ENCODE data around the gene SVEP1.
"Not testable (repeated sequence)": the region's sequence is repeated elsewhere in the genome, so short reads cannot be mapped to it uniquely, and the experiment has no call there.

The SVEP1 gene

DNA sequence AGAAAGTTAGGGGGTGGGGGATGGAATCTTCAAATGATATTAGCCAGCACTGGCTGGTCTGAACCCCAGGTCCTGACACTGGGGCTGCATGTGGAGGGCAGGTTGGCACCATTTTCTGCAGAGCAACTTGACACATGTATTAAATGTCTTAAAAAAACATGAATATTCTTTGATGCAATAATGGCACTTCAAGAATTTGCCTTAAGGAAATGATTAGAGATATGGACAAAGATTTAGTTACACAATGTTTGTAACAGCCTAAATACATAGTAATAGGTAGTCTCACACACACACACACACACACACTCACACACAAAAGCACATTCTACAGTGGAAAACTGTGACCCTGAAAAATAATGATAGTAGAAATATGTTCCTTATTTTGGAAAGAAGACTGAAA, 3.6 kb downstream of the SVEP1 start:
- no peak for FAIRE-seq

DNA sequence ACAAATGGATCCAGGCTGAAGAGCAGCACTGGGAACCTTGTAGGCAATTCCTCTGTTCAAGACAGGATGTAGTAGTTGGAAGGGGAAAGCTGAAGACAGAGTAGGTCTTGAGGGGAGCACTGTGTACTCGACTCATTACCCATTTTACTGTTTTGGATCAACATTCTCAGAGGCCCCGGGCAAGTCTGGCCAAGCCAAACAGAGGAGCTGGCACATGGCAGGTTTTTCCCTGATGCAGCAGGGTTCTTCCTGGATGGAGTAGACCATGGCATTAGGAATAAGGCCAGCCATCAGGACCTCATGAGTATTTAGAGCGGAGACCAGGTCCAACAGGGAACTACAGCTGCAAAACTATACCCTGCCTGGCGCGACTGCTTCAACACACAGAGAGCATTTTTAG, 4.4 kb downstream of the SVEP1 start:
- no peak for FAIRE-seq

DNA sequence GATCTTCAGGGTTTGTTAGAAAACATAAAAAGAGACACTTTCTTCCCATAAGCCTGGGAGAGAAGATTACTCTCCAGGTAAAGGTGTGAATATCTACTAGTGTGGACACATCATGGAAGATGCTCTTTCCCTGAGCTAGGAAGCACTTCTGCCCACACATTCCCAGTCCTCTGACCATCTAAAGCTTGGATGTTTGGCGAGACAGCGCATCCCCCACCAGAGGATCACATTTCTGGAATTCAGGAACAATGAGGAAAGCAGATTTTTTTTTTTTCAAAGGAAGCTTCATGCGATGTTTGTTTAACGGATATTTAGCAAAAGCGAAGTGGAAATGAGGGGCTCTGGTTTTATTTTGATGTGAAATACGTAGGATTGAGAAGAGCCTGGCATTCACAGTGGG, 6.2 kb downstream of the SVEP1 start:
- no peak for FAIRE-seq

DNA sequence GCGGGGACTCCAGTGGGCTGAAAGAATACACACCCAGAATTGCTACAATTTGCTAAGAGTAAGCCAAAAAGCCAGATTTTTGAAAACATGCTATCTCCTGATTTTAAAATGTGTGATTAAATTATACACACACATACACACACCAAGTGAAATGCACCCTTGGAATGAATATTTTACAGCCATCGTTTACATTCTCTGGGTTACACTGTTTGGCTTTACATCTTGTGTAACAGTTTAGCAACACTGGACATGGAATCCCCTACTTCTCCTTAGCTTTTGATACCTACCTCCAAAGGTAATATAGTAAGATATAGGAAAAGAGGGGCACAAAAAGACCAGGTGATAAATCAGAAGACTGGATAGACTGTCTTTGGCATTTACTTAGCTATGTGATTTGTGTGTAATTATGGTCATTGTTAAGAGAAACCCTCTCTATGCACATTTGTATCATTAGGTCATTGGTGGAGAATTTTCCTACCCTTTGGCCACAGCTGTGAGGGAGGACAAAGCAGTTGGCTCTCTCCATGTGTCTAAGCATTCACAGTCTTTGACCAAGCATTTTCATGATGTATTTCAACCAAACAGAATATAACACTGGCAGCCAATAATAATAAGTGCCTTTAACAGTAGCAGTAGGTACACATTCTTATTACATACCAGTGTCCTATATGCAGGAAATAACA, 7.6 kb downstream of the SVEP1 start:
- FAIRE-seq = no peak

GRCh38 chr9:110566156-110566555, 13.4 kb downstream of the SVEP1 start:
- no peak for FAIRE-seq

DNA sequence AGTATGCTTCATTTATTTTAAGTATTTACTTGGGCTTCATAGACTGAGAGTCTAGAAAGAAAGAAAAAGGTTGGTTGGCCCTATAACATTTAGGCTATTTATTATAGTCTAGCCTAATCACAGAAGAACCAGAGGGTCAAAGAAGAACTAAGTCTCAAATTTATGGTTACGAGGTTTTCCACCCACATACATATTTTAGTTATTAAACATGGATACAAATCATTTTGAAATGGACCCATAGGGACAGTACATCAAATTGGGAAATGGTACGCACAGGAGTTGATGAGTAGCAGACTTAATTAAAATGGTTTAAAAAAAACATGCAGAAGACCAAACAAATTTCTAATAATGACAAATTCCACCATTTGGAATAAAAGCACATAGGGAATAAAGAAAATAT, 17.7 kb downstream of the SVEP1 start:
- no peak for FAIRE-seq

DNA sequence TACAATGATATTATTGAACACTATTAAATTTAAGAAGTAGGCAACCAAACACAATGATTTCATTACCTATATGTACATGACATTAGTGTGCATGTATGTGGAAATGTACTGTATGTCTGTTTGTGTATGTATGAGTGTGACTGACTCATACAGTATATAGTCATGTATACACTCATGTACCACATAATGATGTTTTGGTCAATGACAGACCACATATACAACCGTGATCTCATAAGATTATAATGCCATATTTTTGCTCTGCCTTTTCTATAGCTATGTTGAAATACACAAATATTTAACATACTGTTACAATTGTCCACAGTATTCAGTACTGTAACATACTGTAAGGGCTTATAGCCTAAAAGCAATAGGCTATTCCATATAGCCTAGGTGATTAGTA, 19.7 kb downstream of the SVEP1 start:
- FAIRE-seq = no peak

- peak; percentile 45 for FAIRE-seq
Measured at GRCh38 chr9:110555551-110556331, 23.8 kb downstream of the SVEP1 start.

DNA sequence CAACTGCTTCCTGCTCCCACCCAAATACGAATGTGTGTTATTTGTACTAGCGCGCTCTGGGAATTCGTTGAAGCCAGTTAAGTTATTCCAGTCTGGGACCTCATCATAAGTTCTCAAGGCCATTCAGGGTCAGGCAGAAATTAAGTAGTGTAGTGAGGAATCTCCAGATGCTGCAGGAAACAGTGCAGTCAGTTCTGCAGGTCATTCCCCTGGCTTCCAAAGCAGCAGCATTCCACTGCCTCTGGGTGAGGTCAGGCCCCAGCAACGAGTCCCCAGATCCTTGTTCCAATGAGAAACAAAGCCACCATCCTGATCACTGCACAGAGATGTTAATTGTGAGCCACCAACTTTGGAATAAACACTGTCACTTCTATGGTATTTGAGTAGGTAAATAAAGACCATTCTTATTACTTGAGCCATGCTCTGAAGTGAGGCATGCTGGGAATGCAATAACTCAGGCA, 33.1 kb downstream of the SVEP1 start:
- FAIRE-seq = peak; percentile 29

GRCh38 chr9:110545705-110546104, 33.8 kb downstream of the SVEP1 start:
- no peak for FAIRE-seq

GRCh38 chr9:110543631-110544051, 35.9 kb downstream of the SVEP1 start:
- no peak for FAIRE-seq

- no peak for FAIRE-seq
Measured at GRCh38 chr9:110541950-110542349, 37.6 kb downstream of the SVEP1 start.

GRCh38 chr9:110538647-110539041, 40.9 kb downstream of the SVEP1 start:
- no peak for FAIRE-seq

GRCh38 chr9:110537841-110538646, 41.5 kb downstream of the SVEP1 start:
- no peak for FAIRE-seq

- FAIRE-seq = no peak
Measured at GRCh38 chr9:110536822-110537221, 42.7 kb downstream of the SVEP1 start.

- FAIRE-seq = not testable (repeated sequence)
Measured at GRCh38 chr9:110534162-110534561, 45.4 kb downstream of the SVEP1 start.

- FAIRE-seq = no peak
Measured at GRCh38 chr9:110532908-110533665, 46.5 kb downstream of the SVEP1 start.

- peak; percentile 71 for FAIRE-seq
Measured at GRCh38 chr9:110531776-110532175, 47.8 kb downstream of the SVEP1 start.

DNA sequence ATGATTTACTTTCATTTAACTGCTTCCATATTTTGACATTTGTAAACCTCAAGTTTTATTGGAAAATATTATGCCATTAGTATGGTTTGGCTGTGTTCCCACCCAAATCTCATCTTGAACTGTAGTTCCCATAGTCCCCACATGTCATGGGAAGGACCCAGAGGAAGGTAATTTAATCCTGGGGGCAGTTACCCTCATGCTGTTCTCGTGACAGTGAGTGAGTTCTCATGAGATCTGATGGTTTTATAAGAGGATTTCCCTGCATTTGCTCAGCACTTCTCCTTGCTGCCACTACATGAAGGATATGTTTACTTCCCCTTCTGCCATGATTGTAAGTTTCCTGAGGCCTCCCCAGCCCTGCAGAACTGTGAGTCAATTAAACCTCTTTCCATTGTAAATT, 48.3 kb downstream of the SVEP1 start:
- not testable (repeated sequence) for FAIRE-seq

DNA sequence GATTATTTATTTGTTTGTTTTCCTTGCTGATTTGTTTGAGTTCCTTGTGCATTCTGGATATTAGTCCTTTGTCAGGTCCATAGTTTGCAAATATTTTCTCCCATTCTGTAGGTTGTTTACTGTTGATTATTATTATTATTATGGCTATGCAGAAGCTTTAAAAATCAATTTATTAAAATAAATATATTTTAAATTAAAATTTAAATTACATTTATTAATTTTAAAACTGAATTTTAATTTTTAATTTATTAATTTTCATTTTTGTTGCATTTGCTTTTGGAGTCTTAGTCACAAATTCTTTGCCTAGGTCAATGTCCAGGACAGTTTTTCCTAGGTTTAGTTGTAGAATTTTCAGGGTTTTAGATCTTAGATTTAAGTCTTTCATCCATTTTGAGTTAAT, 50.9 kb downstream of the SVEP1 start:
- no peak for FAIRE-seq

- no peak for FAIRE-seq
Measured at GRCh38 chr9:110526426-110526825, 53.1 kb downstream of the SVEP1 start.

DNA sequence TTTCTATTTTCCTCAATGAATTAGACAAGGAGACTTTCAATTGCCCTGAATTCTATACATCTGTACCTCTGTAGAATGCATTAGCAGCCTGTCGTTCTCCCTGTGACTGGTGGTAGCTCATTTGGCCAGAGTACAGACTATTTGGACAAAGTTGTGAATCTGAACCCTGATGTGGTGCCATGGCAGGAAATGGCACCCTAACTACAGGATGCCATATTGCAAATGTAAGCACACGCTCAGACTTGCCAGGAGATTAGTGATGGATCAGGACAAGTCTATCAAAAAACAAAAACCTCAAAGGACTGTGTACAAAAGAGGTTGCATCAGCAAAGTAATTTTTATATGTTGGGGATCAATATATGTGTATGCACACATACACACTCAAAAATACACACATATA, 58.3 kb downstream of the SVEP1 start:
- FAIRE-seq = no peak

All from endometrium (tissue), 2 donors.